ENCODE data around the gene GGA1.

Gene GGA1

GRCh38 chr22:37658133-37659065 is 49.8 kb downstream of the GGA1 start, which contains the start of gene PDXP:
PDXP (plus strand) TSS chr22:37658723; CDS start chr22:37658783, 60 bp downstream.
- Histone ChIP-seq H3K36me3 (peaks cover 4% of the 10 kb centered on the region), H3K4me3 (ENCODE audit: low read depth, low read length) (peak within 1 kb of the TSS; percentile 91), H3K9me3 (no peaks in the 10 kb centered on the region), H3K27me3 (no peaks in the 10 kb centered on the region), H3K4me1 (peaks cover 11% of the 10 kb centered on the region)
- no peak for TF ChIP-seq CTCF (IDR thresholded peaks at IDR 0.05; ENCODE audit: low read depth, low read length)
- peak; percentile 99 for DNase-seq

GRCh38 chr22:37659066-37659896 is 50.6 kb downstream of the GGA1 start:
- H3K4me1 ChIP-seq = peaks cover 11% of the 10 kb centered on the region
- no peaks in the 10 kb centered on the region for H3K27me3 ChIP-seq
- DNase-seq = no peak
- H3K9me3 ChIP-seq = no peaks in the 10 kb centered on the region
- H3K36me3 ChIP-seq = peaks cover 5% of the 10 kb centered on the region
- TF ChIP-seq CTCF (IDR thresholded peaks at IDR 0.05; ENCODE audit: low read depth, low read length) = no peak
- H3K4me3 ChIP-seq (ENCODE audit: low read depth, low read length) = peak overlapping the region; percentile 91

- Histone ChIP-seq H3K4me1 (peaks cover 11% of the 10 kb centered on the region), H3K36me3 (peaks cover 14% of the 10 kb centered on the region), H3K4me3 (ENCODE audit: low read depth, low read length) (peak overlapping the region; percentile 91), H3K9me3 (no peaks in the 10 kb centered on the region), H3K27me3 (no peaks in the 10 kb centered on the region)
- TF ChIP-seq CTCF (IDR thresholded peaks at IDR 0.05; ENCODE audit: low read depth, low read length) = no peak
- no peak for DNase-seq
Measured at GRCh38 chr22:37659897-37660708, 51.5 kb downstream of the GGA1 start.

GRCh38 chr22:37660709-37661045 is 52.0 kb downstream of the GGA1 start:
- Histone ChIP-seq H3K27me3 (no peaks in the 10 kb centered on the region), H3K4me3 (ENCODE audit: low read depth, low read length) (peak overlapping the region; percentile 91), H3K4me1 (peaks cover 11% of the 10 kb centered on the region), H3K9me3 (no peaks in the 10 kb centered on the region), H3K36me3 (peaks cover 19% of the 10 kb centered on the region)
- TF ChIP-seq CTCF (IDR thresholded peaks at IDR 0.05; ENCODE audit: low read depth, low read length) = no peak
- DNase-seq = no peak

- Histone ChIP-seq H3K4me1 (peaks cover 11% of the 10 kb centered on the region), H3K36me3 (peaks cover 26% of the 10 kb centered on the region), H3K9me3 (no peaks in the 10 kb centered on the region), H3K4me3 (ENCODE audit: low read depth, low read length) (peak overlapping the region; percentile 91), H3K27me3 (no peaks in the 10 kb centered on the region)
- DNase-seq = peak; percentile 73
- peak; percentile 81 for TF ChIP-seq CTCF (IDR thresholded peaks at IDR 0.05; ENCODE audit: low read depth, low read length)
Measured at GRCh38 chr22:37661160-37661924, 52.7 kb downstream of the GGA1 start.
